CD14-positive monocyte (primary cell): ENCODE results near the gene MPP2. TPM values are rescaled to one million over a fixed set of nuclear protein-coding genes. Genes with fewer than 3 reads are reported as not detected.

Source experiments
- DNase-seq, 3 donors: peaks; one replicate each; pipeline ENCODE4 v3.0.0-alpha.2; 2011 to 2022
- H2AFZ ChIP-seq: 2 replicates; pipeline ENCODE4 v1.6.0; 2012; ENCODE audit warnings: mild to moderate bottlenecking, low read depth, low read length, inconsistent platforms; ENCODE audit not compliant: insufficient read depth, poor library complexity, severe bottlenecking
- H3K27ac ChIP-seq, 2 donors: 1 replicate in 1 of 2; 2 replicates in 1 of 2; pipeline ENCODE4 v1.5.1; 2012 to 2013; ENCODE audit warnings: low read length in 2 of 2, control low read depth in 1 of 2, inconsistent platforms in 1 of 2, low read depth in 1 of 2, mild to moderate bottlenecking in 1 of 2
- H3K27me3 ChIP-seq, 2 donors: one replicate each; pipeline versions ENCODE4 v1.6.0 to v1.6.1; 2011 to 2013; ENCODE audit warnings: low read length in 2 of 2; ENCODE audit not compliant: control insufficient read depth in 2 of 2, insufficient read depth in 2 of 2
- H3K36me3 ChIP-seq, 2 donors: replicated peaks in 1 of 2; 1 replicate in 1 of 2; 2 replicates in 1 of 2; pipeline versions ENCODE4 v1.5.1 to v1.6.1; 2012 to 2013; ENCODE audit warnings: low read length in 2 of 2, control low read depth in 1 of 2, inconsistent platforms in 1 of 2, mild to moderate bottlenecking in 1 of 2; ENCODE audit not compliant: insufficient read depth in 2 of 2, control insufficient read depth in 1 of 2
- H3K4me1 ChIP-seq, 2 donors: 1 replicate in 1 of 2; 2 replicates in 1 of 2; pipeline versions ENCODE4 v1.5.1 to v1.6.1; 2012 to 2013; ENCODE audit warnings: low read length in 2 of 2, control low read depth in 1 of 2, inconsistent platforms in 1 of 2, mild to moderate bottlenecking in 1 of 2, moderate library complexity in 1 of 2; ENCODE audit not compliant: insufficient read depth in 2 of 2, control insufficient read depth in 1 of 2
- H3K4me2 ChIP-seq: replicated peaks from 2 replicates; pipeline ENCODE3; 2012; ENCODE audit warnings: low read length, moderate library complexity, mild to moderate bottlenecking; ENCODE audit not compliant: poor library complexity, severe bottlenecking; ENCODE audit errors: extremely low read depth
- H3K4me3 ChIP-seq, 3 experiments: fragments of 200-600 bp in 1 of 3; sonication (generic) in 1 of 3; replicated peaks in 1 of 3; 1 replicate in 2 of 3; 2 replicates in 1 of 3; pipeline ENCODE4 v1.5.1; 2011 to 2013; ENCODE audit warnings: low read length in 3 of 3, mild to moderate bottlenecking in 3 of 3, control low read depth in 2 of 3, low read depth in 2 of 3, inconsistent platforms in 1 of 3, moderate library complexity in 1 of 3
- H3K79me2 ChIP-seq: 2 replicates; pipeline ENCODE4 v1.6.0; 2012; ENCODE audit warnings: mild to moderate bottlenecking, control low read depth, inconsistent platforms, low read length, moderate library complexity; ENCODE audit not compliant: insufficient read depth
- H3K9ac ChIP-seq: 2 replicates; pipeline ENCODE4 v1.6.0; 2017; ENCODE audit warnings: low read length, mild to moderate bottlenecking; ENCODE audit not compliant: insufficient read depth, poor library complexity, severe bottlenecking
- H3K9me3 ChIP-seq, 2 donors: replicated peaks in 1 of 2; 1 replicate in 1 of 2; 2 replicates in 1 of 2; pipeline versions ENCODE4 v1.5.1 to v1.6.1; 2012 to 2013; ENCODE audit warnings: low read length in 2 of 2, control low read depth in 1 of 2; ENCODE audit not compliant: control insufficient read depth in 1 of 2, insufficient read depth in 1 of 2
- H4K20me1 ChIP-seq: 2 replicates; pipeline ENCODE4 v1.6.0; 2012; ENCODE audit warnings: mild to moderate bottlenecking, low read length, control low read depth, moderate library complexity; ENCODE audit not compliant: insufficient read depth
- H3K27ac Mint-ChIP-seq, 7 donors: one replicate each; pipeline ENCODE4 v1.8.0; 2020; ENCODE audit warnings: mild to moderate bottlenecking in 7 of 7, mixed read lengths in 7 of 7, moderate library complexity in 6 of 7, inconsistent platforms in 2 of 7
- H3K27me3 Mint-ChIP-seq, 3 donors: one replicate each; pipeline ENCODE4 v1.8.0; 2021 to 2022; ENCODE audit warnings: low read depth in 3 of 3, mild to moderate bottlenecking in 3 of 3, mixed read lengths in 3 of 3, moderate library complexity in 3 of 3, inconsistent platforms in 1 of 3
- H3K36me3 Mint-ChIP-seq, 2 donors: one replicate each; pipeline ENCODE4 v1.8.0; 2020; ENCODE audit warnings: mixed read lengths in 2 of 2, inconsistent platforms in 1 of 2, mild to moderate bottlenecking in 1 of 2
- H3K4me1 Mint-ChIP-seq: one replicate; pipeline ENCODE4 v1.8.0; 2020; ENCODE audit warnings: mild to moderate bottlenecking, mixed read lengths
- H3K4me3 Mint-ChIP-seq, 2 donors: one replicate each; pipeline ENCODE4 v1.8.0; 2020; ENCODE audit warnings: mild to moderate bottlenecking in 2 of 2, mixed read lengths in 2 of 2, moderate library complexity in 1 of 2
- H3K9me3 Mint-ChIP-seq, 7 donors: one replicate each; pipeline ENCODE4 v1.8.0; 2020 to 2022; ENCODE audit warnings: mixed read lengths in 7 of 7, mild to moderate bottlenecking in 6 of 7, moderate library complexity in 6 of 7, inconsistent platforms in 2 of 7
- WGBS: methylation state at CpG from one replicate; pipeline ENCODE4 v1.1.5; 2013; ENCODE audit warnings: missing lambda C conversion rate; ENCODE audit not compliant: insufficient coverage; 5-methylcytosine and 5-hydroxymethylcytosine counted together
- intact Hi-C, 2 donors: fragments of 100-400 bp; cut with micrococcal nuclease; formaldehyde crosslinking; loops; one replicate each; pipeline versions ENCODE4 v1.15.0 to v1.15.1; 2023
- polyA plus RNA-seq, 3 donors: library from polyadenylated mRNA; depleted of rRNA in 1 of 3; unstranded in 2 of 3; stranded (reverse) in 1 of 3; fragments of 300-500 nt in 2 of 3; fragments of >200 nt in 1 of 3; fragmentation: Illumina TruSeq in 2 of 3; gene quantifications; 1 replicate in 2 of 3; 2 replicates in 1 of 3; pipeline ENCODE4 v1.2.3, GENCODE V29; 2012 to 2021
- TF ChIP-seq, protein P1 (sequence below): fragments of 200-600 bp; IDR thresholded peaks from one replicate; pipeline ENCODE4 v1.8.0; 2022; ENCODE audit warnings: antibody characterized with exemption, mild to moderate bottlenecking

MPP2 gene
- polyA plus RNA-seq, 3 donors = not detected

DNA sequence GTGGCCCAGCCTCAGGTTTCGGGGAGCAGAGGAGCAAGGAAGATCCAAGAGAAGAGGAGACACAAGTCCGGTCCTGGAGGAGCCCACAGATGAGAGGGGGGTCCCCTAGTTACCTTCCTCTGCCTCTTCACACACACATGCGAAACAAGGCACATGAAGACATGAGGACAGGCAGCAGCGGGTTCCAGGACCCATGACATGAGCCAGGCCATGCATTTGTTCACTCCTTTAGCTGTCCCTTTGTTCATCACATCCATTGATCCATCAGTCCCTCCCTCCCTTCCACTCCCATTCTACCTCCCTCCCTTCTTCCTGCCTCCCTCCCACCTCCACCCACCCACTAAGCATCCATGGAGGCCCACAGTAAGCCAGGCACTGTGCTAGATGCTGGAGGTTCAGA is 25.6 kb upstream of the MPP2 start:
- peaks cover 4% of the 10 kb centered on the region for H3K4me1 Mint-ChIP-seq
- no peak overlapping the region for H3K9ac ChIP-seq
- H3K27ac Mint-ChIP-seq = no peak overlapping the region
- H3K27ac ChIP-seq = no peak overlapping the region
- H3K4me3 ChIP-seq = no peak overlapping the region
- TF ChIP-seq, protein P1, sequence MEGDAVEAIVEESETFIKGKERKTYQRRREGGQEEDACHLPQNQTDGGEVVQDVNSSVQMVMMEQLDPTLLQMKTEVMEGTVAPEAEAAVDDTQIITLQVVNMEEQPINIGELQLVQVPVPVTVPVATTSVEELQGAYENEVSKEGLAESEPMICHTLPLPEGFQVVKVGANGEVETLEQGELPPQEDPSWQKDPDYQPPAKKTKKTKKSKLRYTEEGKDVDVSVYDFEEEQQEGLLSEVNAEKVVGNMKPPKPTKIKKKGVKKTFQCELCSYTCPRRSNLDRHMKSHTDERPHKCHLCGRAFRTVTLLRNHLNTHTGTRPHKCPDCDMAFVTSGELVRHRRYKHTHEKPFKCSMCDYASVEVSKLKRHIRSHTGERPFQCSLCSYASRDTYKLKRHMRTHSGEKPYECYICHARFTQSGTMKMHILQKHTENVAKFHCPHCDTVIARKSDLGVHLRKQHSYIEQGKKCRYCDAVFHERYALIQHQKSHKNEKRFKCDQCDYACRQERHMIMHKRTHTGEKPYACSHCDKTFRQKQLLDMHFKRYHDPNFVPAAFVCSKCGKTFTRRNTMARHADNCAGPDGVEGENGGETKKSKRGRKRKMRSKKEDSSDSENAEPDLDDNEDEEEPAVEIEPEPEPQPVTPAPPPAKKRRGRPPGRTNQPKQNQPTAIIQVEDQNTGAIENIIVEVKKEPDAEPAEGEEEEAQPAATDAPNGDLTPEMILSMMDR = no peak
- H3K27me3 ChIP-seq = peaks cover 8 to 24% of the 10 kb centered on the region in 2 donors
- H3K79me2 ChIP-seq = no peaks in the 10 kb centered on the region
- peaks cover 1 to 4% of the 10 kb centered on the region in 2 donors for H3K4me1 ChIP-seq
- H4K20me1 ChIP-seq = no peaks in the 10 kb centered on the region
- H3K27me3 Mint-ChIP-seq = peaks cover 16 to 37% (median 34%) of the 10 kb centered on the region in 3 donors
- no peak overlapping the region for H3K4me3 Mint-ChIP-seq
- peaks cover 0 to 6% (median 0%) of the 10 kb centered on the region in 7 donors for H3K9me3 Mint-ChIP-seq
- H3K36me3 ChIP-seq = no peaks in the 10 kb centered on the region
- no peaks in the 10 kb centered on the region for H3K9me3 ChIP-seq
- no peak overlapping the region for H3K4me2 ChIP-seq
- DNase-seq = no peak
- 83% methylated on average over 2 of the region's 4 CpGs for WGBS
- no peak overlapping the region for H2AFZ ChIP-seq
- intact Hi-C loops = no loop called here
- peaks cover 0 to 3% of the 10 kb centered on the region in 2 donors for H3K36me3 Mint-ChIP-seq

DNA sequence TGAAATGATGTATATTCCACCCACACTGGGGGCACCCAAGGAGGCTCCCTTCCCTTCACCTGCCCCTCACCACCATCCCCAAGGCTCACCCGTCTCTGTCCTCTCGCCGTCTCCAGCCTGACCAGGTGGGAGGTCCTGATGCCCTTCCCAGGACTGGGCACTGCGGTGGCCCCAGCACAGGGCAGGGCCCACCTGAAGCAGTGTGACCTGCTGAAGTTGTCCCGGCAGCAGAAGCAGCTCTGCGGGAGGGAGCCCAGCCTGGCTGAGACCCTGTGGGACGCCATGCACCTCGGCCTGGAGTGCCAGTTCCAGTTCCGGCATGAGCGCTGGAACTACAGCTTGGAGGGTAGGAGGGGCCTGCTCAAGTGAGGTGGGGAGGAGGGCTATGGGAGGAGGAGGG is 25.0 kb upstream of the MPP2 start:
- no peaks in the 10 kb centered on the region for H3K9me3 ChIP-seq
- TF ChIP-seq, protein P1 = no peak
- no peaks in the 10 kb centered on the region for H4K20me1 ChIP-seq
- no peak overlapping the region for H3K27ac ChIP-seq
- Mint-ChIP-seq H3K27me3 (peaks cover 19 to 37% (median 34%) of the 10 kb centered on the region in 3 donors), H3K27ac (no peak overlapping the region), H3K36me3 (peaks cover 0 to 2% of the 10 kb centered on the region in 2 donors), H3K4me3 (peak overlapping the region in 1 of 2 donors; percentile 21), H3K4me1 (peaks cover 7% of the 10 kb centered on the region), H3K9me3 (peaks cover 0 to 2% (median 0%) of the 10 kb centered on the region in 7 donors)
- no peak overlapping the region for H2AFZ ChIP-seq
- H3K4me2 ChIP-seq = no peak overlapping the region
- H3K36me3 ChIP-seq = no peaks in the 10 kb centered on the region
- DNase-seq = no peak
- H3K4me3 ChIP-seq = no peak overlapping the region
- peaks cover under 1 to 8% of the 10 kb centered on the region in 2 donors for H3K4me1 ChIP-seq
- 96% methylated on average over 8 of the region's 10 CpGs for WGBS
- H3K9ac ChIP-seq = no peak overlapping the region
- intact Hi-C loops = no loop called here
- H3K27me3 ChIP-seq = peaks cover 13 to 24% of the 10 kb centered on the region in 2 donors
- H3K79me2 ChIP-seq = no peaks in the 10 kb centered on the region
